HCT116 (cell line): ENCODE measurements around the gene PLN. TPM values are rescaled to one million over a fixed set of nuclear protein-coding genes. Genes with fewer than 3 reads are reported as not detected.

Experiments
- ATAC-seq: fragments of 200-7000 bp; cut with Tn5 transposase; 2 replicates; pipeline ENCODE4 v1.9.1; 2020; ENCODE audit warnings: mild to moderate bottlenecking, moderate library complexity
- BruUV-seq: library from RNA; stranded (reverse); fragments of 400-500 nt; replicated peaks from 2 replicates; lab custom pipeline; 2021; lab: Mats Ljungman, UMichigan
- CTCF ChIA-PET: fragments of 300-600 bp; sonication (Branson Sonifier 250); formaldehyde crosslinking; loops from one replicate; lab custom pipeline; 2021; ENCODE audit warnings: antibody characterized with exemption; lab: Charles Lee
- POLR2A ChIA-PET: fragments of 300-600, 350-600 bp; sonication (Branson Sonifier 250); formaldehyde crosslinking; loops from one replicate; lab custom pipeline; 2021; ENCODE audit warnings: antibody characterized with exemption; lab: Charles Lee
- RAD21 ChIA-PET, 2 experiments: fragments of 300-600 bp; sonication (Branson Sonifier 250); formaldehyde crosslinking; loops; one replicate each; lab custom pipeline; 2023; ENCODE audit warnings: low total read pairs in 2 of 2; ENCODE audit not compliant: uncharacterized antibody in 2 of 2, unreplicated experiment in 2 of 2, low non-redundant PET in 1 of 2; lab: Charles Lee
- DNase-seq: peaks from one replicate; pipeline ENCODE4 v3.0.0-alpha.2; 2010; ENCODE audit warnings: low read depth, low spot score
- H2AFZ ChIP-seq: fragments of 200-600 bp; shearing (Covaris generic), sonication (generic); 2 replicates; pipeline ENCODE4 v1.6.1; 2017; ENCODE audit warnings: low read depth, mixed run types, mixed read lengths, antibody characterized with exemption, low read length; ENCODE audit not compliant: poor library complexity, severe bottlenecking
- H3K27ac ChIP-seq: 2 replicates; pipeline ENCODE4 v1.5.1; 2012; ENCODE audit warnings: low read depth, low read length
- H3K27me3 ChIP-seq: fragments of 200-600 bp; sonication (generic); 2 replicates; pipeline ENCODE4 v1.6.1; 2016; ENCODE audit warnings: mixed run types, low read length, mixed read lengths; ENCODE audit not compliant: insufficient read depth
- H3K36me3 ChIP-seq, 2 experiments: fragments of 200-500 bp in 1 of 2; fragments of 200-600 bp in 1 of 2; sonication (Bioruptor generic) in 1 of 2; sonication (generic) in 1 of 2; 2 replicates each; pipeline versions ENCODE4 v1.5.1 to v1.6.1; 2014 to 2016; ENCODE audit warnings: low read length in 2 of 2, inconsistent platforms in 1 of 2, mixed read lengths in 1 of 2, mixed run types in 1 of 2; ENCODE audit not compliant: insufficient read depth in 2 of 2, control insufficient read depth in 1 of 2
- H3K4me1 ChIP-seq, 2 experiments: fragments of 200-600 bp in 1 of 2; sonication (generic) in 1 of 2; 2 replicates each; pipeline versions ENCODE4 v1.5.1 to v1.6.1; 2012 to 2017; ENCODE audit warnings: low read length in 2 of 2, inconsistent platforms in 1 of 2, mild to moderate bottlenecking in 1 of 2, mixed read lengths in 1 of 2, mixed run types in 1 of 2, moderate library complexity in 1 of 2; ENCODE audit not compliant: insufficient read depth in 2 of 2, control insufficient read depth in 1 of 2
- H3K4me2 ChIP-seq: fragments of 200-600 bp; sonication (generic); 2 replicates; pipeline ENCODE4 v1.6.1; 2017; ENCODE audit warnings: mixed run types, low read length, mixed read lengths
- H3K4me3 ChIP-seq, 2 experiments: fragments of 200-600 bp in 1 of 2; sonication (generic) in 1 of 2; replicated peaks in 1 of 2; 2 replicates each; pipeline ENCODE4 v1.5.1; 2011 to 2016; ENCODE audit warnings: low read length in 2 of 2, control low read depth in 1 of 2, low read depth in 1 of 2, mild to moderate bottlenecking in 1 of 2, mixed read lengths in 1 of 2, mixed run types in 1 of 2
- H3K79me2 ChIP-seq: fragments of 200-600 bp; sonication (generic); 2 replicates; pipeline ENCODE4 v1.6.1; 2017; ENCODE audit warnings: mild to moderate bottlenecking, mixed run types, low read length, moderate library complexity, mixed read lengths; ENCODE audit not compliant: insufficient read depth
- H3K9ac ChIP-seq: fragments of 200-600 bp; sonication (generic); 2 replicates; pipeline ENCODE4 v1.6.1; 2016; ENCODE audit warnings: low read length, mixed read lengths
- H3K9me2 ChIP-seq: fragments of 200-600 bp; sonication (generic), shearing (Covaris generic); 2 replicates; pipeline ENCODE4 v1.6.1; 2017; ENCODE audit warnings: mixed run types, mild to moderate bottlenecking, moderate library complexity; ENCODE audit not compliant: insufficient read depth
- H3K9me3 ChIP-seq, 2 experiments: fragments of 200-500 bp in 1 of 2; fragments of 200-600 bp in 1 of 2; sonication (Bioruptor generic) in 1 of 2; sonication (generic) in 1 of 2; 2 replicates each; pipeline ENCODE4 v1.6.1; 2014 to 2017; ENCODE audit warnings: low read length in 2 of 2, mixed read lengths in 2 of 2, inconsistent platforms in 1 of 2, low read depth in 1 of 2, mild to moderate bottlenecking in 1 of 2, mixed run types in 1 of 2, moderate library complexity in 1 of 2; ENCODE audit not compliant: control insufficient read depth in 1 of 2, insufficient read depth in 1 of 2
- H4K20me1 ChIP-seq: fragments of 200-600 bp; sonication (generic), shearing (Covaris generic); 2 replicates; pipeline ENCODE4 v1.6.1; 2017; ENCODE audit warnings: mixed run types, mild to moderate bottlenecking, moderate library complexity; ENCODE audit not compliant: insufficient read depth
- ATF3 ChIP-seq: IDR thresholded peaks from 2 replicates; pipeline ENCODE4 v1.6.1; 2012
- EZH2phosphoT487 ChIP-seq: fragments of 200-600 bp; IDR thresholded peaks from 2 replicates; pipeline ENCODE4 v1.6.1; 2018; ENCODE audit warnings: antibody characterized with exemption, borderline replicate concordance
- JUND ChIP-seq: IDR thresholded peaks from 2 replicates; pipeline ENCODE4 v1.6.1; 2012
- REST ChIP-seq: IDR thresholded peaks from 2 replicates; pipeline ENCODE4 v1.6.1; 2012; ENCODE audit warnings: low read depth
- SIN3A ChIP-seq: IDR thresholded peaks from 2 replicates; pipeline ENCODE4 v1.6.1; 2012; ENCODE audit warnings: low read depth
- SP1 ChIP-seq: IDR thresholded peaks from 2 replicates; pipeline ENCODE4 v1.6.1; 2012; ENCODE audit warnings: low read depth
- ZNF274 ChIP-seq: fragments of 200-500 bp; sonication (Bioruptor generic); IDR thresholded peaks from 2 replicates; pipeline ENCODE4 v1.6.1; 2014; ENCODE audit warnings: mild to moderate bottlenecking, low read depth, low read length, inconsistent platforms
- intact Hi-C: fragments of 100-400 bp; cut with micrococcal nuclease; formaldehyde crosslinking; loops from 2 replicates; pipeline ENCODE4 v1.10.0; 2022
- total RNA-seq: library from RNA; stranded (reverse); gene quantifications from one replicate; pipeline ENCODE4 v1.2.1, GENCODE V29; 2021; ENCODE audit not compliant: unreplicated experiment

The PLN gene
- total RNA-seq, 1 experiment from 2014 or later, result not detected

- Histone ChIP-seq H3K4me3 (no peak overlapping the region), H3K4me1 (no peaks in the 10 kb centered on the region), H3K36me3 (no peaks in the 10 kb centered on the region), H3K9me3 (no peaks in the 10 kb centered on the region), H2AFZ (no peak overlapping the region), H3K27ac (no peak overlapping the region), H3K79me2 (peaks cover 3% of the 10 kb centered on the region; the same call in 1 of the 2 replicates), H3K9ac (no peak overlapping the region), H3K27me3 (no peaks in the 10 kb centered on the region), H3K9me2 (no peaks in the 10 kb centered on the region), H4K20me1 (no peaks in the 10 kb centered on the region), H3K4me2 (no peak overlapping the region)
- intact Hi-C loops, result no loop called here
- DNase-seq (no peak), ATAC-seq (no peak)
- no TSS peak for BruUV-seq
- CTCF ChIA-PET, result interaction anchor here (0.6 kb wide), 1 partner anchor 43 kb away, joined by 3 read pairs; no protein-coding TSS in a partner anchor
- RAD21 ChIA-PET, result no interaction called here
- TF ChIP-seq ZNF274 (no peak), SP1 (no peak), ATF3 (no peak), EZH2phosphoT487 (no peak), REST (no peak), JUND (no peak), SIN3A (no peak)
- POLR2A ChIA-PET, result no interaction called here
Observed at GRCh38 chr6:118598324-118598723, 50.2 kb downstream of the PLN start.
